GM12878 (cell line): ENCODE data around the gene PTPRH. TPM values are rescaled to one million over a fixed set of nuclear protein-coding genes. Genes with fewer than 3 reads are reported as not detected.

Experiments used
- ATAC-seq: fragments of 200-7000 bp; cut with Tn5 transposase; 3 replicates; pipeline ENCODE4 v1.9.1; 2020; ENCODE audit warnings: mild to moderate bottlenecking, moderate library complexity
- BruUV-seq: library from RNA; stranded (reverse); fragments of 400-500 nt; replicated peaks from 2 replicates; lab custom pipeline; 2021; lab: Mats Ljungman, UMichigan
- CTCF ChIA-PET: fragments of 300-600 bp; sonication (Branson Sonifier 250); formaldehyde crosslinking; extraction: SDS; loops from one replicate; lab custom pipeline; 2021; ENCODE audit warnings: inconsistent platforms; lab: Yijun Ruan, JAX
- POLR2A ChIA-PET: fragments of 350-600 bp; formaldehyde crosslinking; extraction: SDS; loops from one replicate; lab custom pipeline; 2021; ENCODE audit warnings: inconsistent platforms; lab: Charles Lee
- RAD21 ChIA-PET: fragments of 300-600 bp; sonication (Branson Sonifier 250); formaldehyde crosslinking; loops from one replicate; lab custom pipeline; 2023; ENCODE audit warnings: antibody characterized with exemption; ENCODE audit not compliant: unreplicated experiment; lab: Charles Lee
- SMC1A ChIA-PET: fragments of 300-600 bp; sonication (Branson Sonifier 250); formaldehyde crosslinking; loops from one replicate; lab custom pipeline; 2023; ENCODE audit not compliant: unreplicated experiment, uncharacterized antibody; lab: Charles Lee
- DNase-seq: peaks from one replicate; pipeline ENCODE4 v3.0.0-alpha.2; 2011; ENCODE audit warnings: low read depth, low spot score
- FAIRE-seq: peaks from 3 replicates; lab custom pipeline; 2011; peaks lifted over from hg19 to GRCh38; lab: Jason Lieb, UNC
- H2AFZ ChIP-seq: 2 replicates; pipeline ENCODE4 v1.6.0; 2011; ENCODE audit warnings: low read depth, low read length, control low read depth; ENCODE audit not compliant: control insufficient read depth
- H3K27ac ChIP-seq: 2 replicates; pipeline ENCODE4 v1.5.1; 2011; ENCODE audit warnings: control low read depth; ENCODE audit not compliant: control insufficient read depth, insufficient read depth
- H3K27me3 ChIP-seq, 2 experiments: replicated peaks in 1 of 2; 2 replicates each; pipeline versions ENCODE4 v1.6.0 to v1.6.1; 2011; ENCODE audit warnings: low read length in 1 of 2; ENCODE audit not compliant: control insufficient read depth in 2 of 2, insufficient read depth in 2 of 2
- H3K36me3 ChIP-seq, 2 experiments: 2 replicates each; pipeline ENCODE4 v1.5.1; 2011; ENCODE audit warnings: low read length in 1 of 2; ENCODE audit not compliant: control insufficient read depth in 2 of 2, insufficient read depth in 2 of 2
- H3K4me1 ChIP-seq: 2 replicates; pipeline ENCODE4 v1.6.1; 2011; ENCODE audit warnings: mild to moderate bottlenecking, low read length, moderate library complexity, mixed read lengths; ENCODE audit not compliant: control insufficient read depth, insufficient read depth
- H3K4me2 ChIP-seq: 2 replicates; pipeline ENCODE4 v1.6.0; 2011; ENCODE audit warnings: control low read depth; ENCODE audit not compliant: control insufficient read depth, insufficient read depth
- H3K4me3 ChIP-seq: fragments of 200-600 bp; sonication (generic); 2 replicates; pipeline ENCODE4 v1.5.1; 2016
- H3K79me2 ChIP-seq: 2 replicates; pipeline ENCODE4 v1.6.0; 2011; ENCODE audit warnings: low read length; ENCODE audit not compliant: control insufficient read depth, insufficient read depth
- H3K9ac ChIP-seq: 2 replicates; pipeline ENCODE4 v1.8.0; 2011; ENCODE audit warnings: low read length, control low read depth, mixed read lengths; ENCODE audit not compliant: control insufficient read depth, insufficient read depth
- H3K9me3 ChIP-seq: replicated peaks from 3 replicates; pipeline ENCODE4 v1.5.1; 2011; ENCODE audit warnings: mild to moderate bottlenecking, low read length; ENCODE audit not compliant: control insufficient read depth, insufficient read depth
- H4K20me1 ChIP-seq: 2 replicates; pipeline ENCODE4 v1.6.0; 2011; ENCODE audit not compliant: control insufficient read depth, insufficient read depth
- BCL11A ChIP-seq: IDR thresholded peaks from 2 replicates; pipeline ENCODE4 v1.6.1; 2011; ENCODE audit warnings: low read depth, low read length
- CEBPZ ChIP-seq: fragments of 150-350 bp; IDR thresholded peaks from 2 replicates; pipeline ENCODE4 v1.6.1; 2016; ENCODE audit warnings: low read depth, low read length
- ELK1 ChIP-seq: IDR thresholded peaks from 2 replicates; pipeline ENCODE4 v1.6.1; 2012; ENCODE audit warnings: low read depth, low read length, improper control_type of control experiment
- GABPA ChIP-seq: IDR thresholded peaks from 2 replicates; pipeline ENCODE4 v1.6.1; 2014; ENCODE audit warnings: antibody characterized with exemption, low read depth, mild to moderate bottlenecking, inconsistent platforms
- MLLT1 ChIP-seq: fragments of 450-650 bp; IDR thresholded peaks from 2 replicates; pipeline ENCODE4 v1.6.1; 2016; ENCODE audit warnings: mild to moderate bottlenecking
- NR2C2 ChIP-seq: IDR thresholded peaks from 2 replicates; pipeline ENCODE4 v1.6.1; 2011; ENCODE audit warnings: borderline replicate concordance, low read depth; ENCODE audit not compliant: control insufficient read depth, insufficient read length
- NRF1 ChIP-seq: conservative IDR thresholded peaks from 2 replicates; pipeline ENCODE4 v1.6.1; 2011; ENCODE audit warnings: mild to moderate bottlenecking, low read depth, low read length, improper control_type of control experiment
- RAD21 ChIP-seq: IDR thresholded peaks from 2 replicates; pipeline ENCODE4 v1.6.1; 2011; ENCODE audit warnings: mild to moderate bottlenecking, low read depth, low read length, moderate library complexity; ENCODE audit not compliant: insufficient read depth
- RBBP5 ChIP-seq: fragments of 200-600 bp; sonication (generic); conservative IDR thresholded peaks from 2 replicates; pipeline ENCODE4 v1.6.1; 2016
- SIX5 ChIP-seq: IDR thresholded peaks from 2 replicates; pipeline ENCODE4 v1.6.1; 2011; ENCODE audit warnings: mild to moderate bottlenecking, low read depth, low read length, moderate library complexity; ENCODE audit not compliant: severe bottlenecking
- SMC3 ChIP-seq: IDR thresholded peaks from 2 replicates; pipeline ENCODE4 v1.6.1; 2011; ENCODE audit warnings: low read length, improper control_type of control experiment, borderline replicate concordance
- SUPT20H ChIP-seq: IDR thresholded peaks from 2 replicates; pipeline ENCODE4 v1.6.1; 2011; ENCODE audit warnings: low read depth, mild to moderate bottlenecking, low read length, moderate library complexity, borderline replicate concordance; ENCODE audit not compliant: control insufficient read depth
- USF1 ChIP-seq: IDR thresholded peaks from 2 replicates; pipeline ENCODE4 v1.6.1; 2011; ENCODE audit warnings: borderline replicate concordance, low read depth, mild to moderate bottlenecking, moderate library complexity, mixed read lengths, low read length; ENCODE audit not compliant: insufficient read depth; ENCODE audit errors: extremely low read length
- ZNF207 ChIP-seq: fragments of 450-650 bp; IDR thresholded peaks from 2 replicates; pipeline ENCODE4 v1.6.1; 2014; ENCODE audit warnings: antibody characterized with exemption, mild to moderate bottlenecking, borderline replicate concordance
- WGBS: methylation state at CpG from one replicate; pipeline ENCODE4 v1.1.6; 2016; ENCODE audit warnings: low lambda C conversion rate; ENCODE audit not compliant: insufficient replicate concordance, insufficient coverage; ENCODE audit errors: missing lambda C conversion rate; 5-methylcytosine and 5-hydroxymethylcytosine counted together
- in situ Hi-C: fragments of 300-500 bp; cut with MboI; formaldehyde crosslinking; loops from 9 replicates; pipeline ENCODE4 v1.14.3; 2018; ENCODE audit warnings: mixed read lengths
- intact Hi-C: fragments of 100-400 bp; cut with micrococcal nuclease; formaldehyde crosslinking; loops from one replicate; pipeline ENCODE4 v1.14.2; 2022; ENCODE audit not compliant: unreplicated experiment
- polyA plus RNA-seq, 11 experiments: library from polyadenylated mRNA; depleted of rRNA in 4 of 11; unstranded in 6 of 11; stranded (reverse) in 5 of 11; fragments of >200 nt; fragmentation: Nextera tagmentation in 4 of 11; fragmentation: Illumina TruSeq in 1 of 11; extraction: Ambion mirVana in 4 of 11; extraction: Trizol in 1 of 11; gene quantifications; 1 replicate in 1 of 11; 2 replicates in 10 of 11; pipeline versions ENCODE4 v1.2.1 to v1.2.3, GENCODE V29; 2011 to 2016; ENCODE audit warnings: inconsistent platforms in 2 of 11, missing spikeins in 2 of 11, low read depth in 1 of 11
- total RNA-seq, 4 experiments: library from RNA; depleted of rRNA in 3 of 4; stranded (reverse); fragments of >200 nt in 3 of 4; fragmentation: Illumina TruSeq in 1 of 4; extraction: Trizol in 1 of 4; gene quantifications; 2 replicates each; pipeline versions ENCODE4 v1.2.1 to v1.2.3, GENCODE V29; 2013 to 2021

PTPRH gene
- total and polyA plus RNA-seq, 10 of the 15 experiments (the other 5 are each of a cell fraction or from before 2014, with no cell fraction given): 0.08 TPM; not detected in 9

- TF ChIP-seq MLLT1 (no peak), SMC3 (no peak), ZNF207 (no peak)
- TF ChIP-seq, all 136 proteins: peak for 0
Measured at GRCh38 chr19:55169136-55169535, 40.2 kb downstream of the PTPRH start (continued).

- Histone ChIP-seq H3K27ac (no peak within 1 kb of the TSS), H3K9me3 (no peaks in the 10 kb centered on the region), H3K4me3 (0 out of 2 replicates have a peak within 1 kb of the TSS, but pooled peaks have one; percentile 34), H3K9ac (no peak within 1 kb of the TSS), H2AFZ (peak within 1 kb of the TSS; percentile 35; the same call in 1 of the 2 replicates), H3K36me3 (no peaks in the 10 kb centered on the region), H3K79me2 (no peaks in the 10 kb centered on the region), H3K4me1 (no peaks in the 10 kb centered on the region), H3K4me2 (peak within 1 kb of the TSS; percentile 34), H4K20me1 (no peaks in the 10 kb centered on the region), H3K27me3 (peaks cover 0 to 3% of the 10 kb centered on the region in 2 experiments; a peak in 1 of 4 replicates)
- CTCF ChIA-PET: interaction anchor here (1.0 kb wide), 1 partner anchor 10 kb away, joined by 3 read pairs; no protein-coding TSS in a partner anchor
- peak; percentile 84 for FAIRE-seq
- intact Hi-C loops (no loop called here), in situ Hi-C loops (no loop called here)
- DNase-seq: peak; percentile 49
- no TSS peak for BruUV-seq
- 6% methylated on average over 33 of the region's 33 CpGs for WGBS
- SMC1A ChIA-PET: interaction anchor here (1.0 kb wide), 1 partner anchor 9 kb away, joined by 3 read pairs; no protein-coding TSS in a partner anchor
- ATAC-seq: peak; percentile 99
- RAD21 ChIA-PET: no interaction called here
- POLR2A ChIA-PET: interaction anchor here (0.6 kb wide), 1 partner anchor 8 kb away, joined by 5 read pairs; no protein-coding TSS in a partner anchor
- TF ChIP-seq SUPT20H (no peak), BCL11A (no peak), ELK1 (no peak), USF1 (no peak), CEBPZ (no peak), RBBP5 (no peak), GABPA (no peak), SIX5 (no peak), NR2C2 (no peak), RAD21 (no peak), NRF1 (no peak)
Measured at GRCh38 chr19:55166530-55167268, 42.6 kb downstream of the PTPRH start, which contains the start of gene DNAAF3. TSS of gene DNAAF3 (minus strand) at chr19:55166613. CDS start at chr19:55166413, 200 bp downstream.
